ENCODE results near the gene ADAMTS8.

ADAMTS8 gene

GRCh38 chr11:130359419-130359818 lies 69.0 kb downstream of the ADAMTS8 start:
- Histone ChIP-seq H4K20me1 (ENCODE audit: insufficient read depth, low read length) (no peaks in the 10 kb centered on the region), H2AFZ (ENCODE audit: low read depth, low read length) (no peak overlapping the region), H3K79me2 (ENCODE audit: low read length) (no peaks in the 10 kb centered on the region), H3K27ac (ENCODE audit: low read length) (no peak overlapping the region), H3K27me3 (ENCODE audit: low read depth, low read length) (peaks cover 3% of the 10 kb centered on the region; the same call in 1 of the 2 replicates), H3K4me2 (ENCODE audit: low read length) (no peak overlapping the region), H3K9me3 (ENCODE audit: insufficient read depth, low read length) (peaks cover 21% of the 10 kb centered on the region), H3K36me3 (replicated peaks; ENCODE audit: low read depth, low read length) (no peaks in the 10 kb centered on the region), H3K4me1 (ENCODE audit: low read length) (no peaks in the 10 kb centered on the region), H3K9ac (ENCODE audit: low read length) (no peak overlapping the region), H3K4me3 (ENCODE audit: low read length) (no peak overlapping the region)
- no peak for TF ChIP-seq CTCF (IDR thresholded peaks at IDR 0.05; ENCODE audit: low read depth, low read length)
- TF ChIP-seq EZH2phosphoT487 (IDR thresholded peaks at IDR 0.05; ENCODE audit: low read depth): no peak

- Histone ChIP-seq H3K9me3 (ENCODE audit: insufficient read depth, low read length) (peaks cover 21% of the 10 kb centered on the region), H3K9ac (ENCODE audit: low read length) (no peak overlapping the region), H3K4me3 (ENCODE audit: low read length) (no peak overlapping the region), H3K27ac (ENCODE audit: low read length) (no peak overlapping the region), H3K4me2 (ENCODE audit: low read length) (no peak overlapping the region), H3K4me1 (ENCODE audit: low read length) (no peaks in the 10 kb centered on the region), H3K79me2 (ENCODE audit: low read length) (no peaks in the 10 kb centered on the region), H2AFZ (ENCODE audit: low read depth, low read length) (no peak overlapping the region), H3K27me3 (ENCODE audit: low read depth, low read length) (no peaks in the 10 kb centered on the region; the same call in 1 of the 2 replicates), H4K20me1 (ENCODE audit: insufficient read depth, low read length) (no peaks in the 10 kb centered on the region), H3K36me3 (replicated peaks; ENCODE audit: low read depth, low read length) (no peaks in the 10 kb centered on the region)
- TF ChIP-seq CTCF (IDR thresholded peaks at IDR 0.05; ENCODE audit: low read depth, low read length) (no peak), EZH2phosphoT487 (IDR thresholded peaks at IDR 0.05; ENCODE audit: low read depth) (no peak)
Observed at GRCh38 chr11:130358398-130358797, 70.0 kb downstream of the ADAMTS8 start.

Measured in OCI-LY3 (cell line).